ENCODE measurements around the gene NRG3. TPM values are rescaled to one million over a fixed set of nuclear protein-coding genes. Genes with fewer than 3 reads are reported as not detected.

Gene NRG3
- total RNA-seq, 1 donor from 2014 or later, result 0.92 TPM

GRCh38 chr10:82068501-82068900 lies 193.5 kb downstream of the NRG3 start:
- H3K4me3 ChIP-seq (ENCODE audit: low read depth, low read length), result no peak overlapping the region
- TF ChIP-seq CTCF (conservative IDR thresholded peaks at IDR 0.05; ENCODE audit: low read depth, low read length), result no peak
- DNase-seq (ENCODE audit: low read depth), result no peak

DNA sequence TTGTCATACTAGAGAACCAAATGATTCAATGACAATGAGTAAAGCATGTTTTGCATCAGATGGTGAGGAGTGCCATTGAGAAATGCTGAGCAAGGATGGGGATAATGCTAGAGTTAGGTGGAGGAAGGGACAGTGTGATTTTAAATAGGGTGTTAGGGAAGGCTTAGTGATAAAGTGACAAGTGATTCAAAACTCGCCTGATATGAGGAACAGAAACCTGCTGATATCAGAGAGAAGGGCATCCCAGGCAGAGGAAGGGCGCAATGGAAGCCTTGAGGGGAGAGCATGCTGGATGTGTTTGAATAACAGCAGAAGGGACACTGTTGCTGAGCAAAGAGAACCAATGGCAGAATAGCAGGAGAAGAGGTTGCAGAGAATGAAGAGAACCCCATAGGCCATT lies 196.2 kb downstream of the NRG3 start:
- TF ChIP-seq CTCF (conservative IDR thresholded peaks at IDR 0.05; ENCODE audit: low read depth, low read length), result no peak
- H3K4me3 ChIP-seq (ENCODE audit: low read depth, low read length), result no peak overlapping the region
- DNase-seq (ENCODE audit: low read depth), result no peak

- no peak for DNase-seq (ENCODE audit: low read depth)
- TF ChIP-seq CTCF (conservative IDR thresholded peaks at IDR 0.05; ENCODE audit: low read depth, low read length), result no peak
Measured at GRCh38 chr10:82072124-82072523, 197.1 kb downstream of the NRG3 start.

DNA sequence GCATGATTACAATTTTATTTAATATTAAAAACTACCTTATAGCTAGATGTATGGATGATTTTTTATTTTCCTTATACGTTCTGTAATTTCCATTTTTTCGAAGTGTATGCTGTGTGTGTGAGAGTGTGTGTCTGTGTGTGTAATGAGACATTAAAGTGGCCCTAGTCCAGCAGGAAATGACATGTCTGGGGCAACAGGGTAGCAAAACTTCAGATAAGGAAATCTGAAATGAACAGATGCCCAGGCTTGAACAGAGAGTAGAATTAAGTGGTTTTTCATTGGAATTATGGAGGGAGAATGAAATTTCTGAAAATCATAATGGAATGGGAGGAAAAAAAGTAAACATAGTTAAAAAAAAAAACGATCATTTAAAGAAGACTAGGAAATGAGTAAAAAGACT lies 200.6 kb downstream of the NRG3 start:
- no peak overlapping the region for H3K4me3 ChIP-seq (ENCODE audit: low read depth, low read length)
- no peak for DNase-seq (ENCODE audit: low read depth)
- TF ChIP-seq CTCF (conservative IDR thresholded peaks at IDR 0.05; ENCODE audit: low read depth, low read length), result no peak

More at GRCh38 chr10:82072124-82072523, 197.1 kb downstream of the NRG3 start:
- H3K4me3 ChIP-seq (ENCODE audit: low read depth, low read length), result no peak overlapping the region

- no peak for TF ChIP-seq CTCF (conservative IDR thresholded peaks at IDR 0.05; ENCODE audit: low read depth, low read length)
Measured at GRCh38 chr10:82084496-82084895, 209.5 kb downstream of the NRG3 start.

GRCh38 chr10:82084904-82085303 lies 209.9 kb downstream of the NRG3 start:
- DNase-seq (ENCODE audit: low read depth), result no peak
- no peak overlapping the region for H3K4me3 ChIP-seq (ENCODE audit: low read depth, low read length)
- TF ChIP-seq CTCF (conservative IDR thresholded peaks at IDR 0.05; ENCODE audit: low read depth, low read length), result peak; percentile 6

More at GRCh38 chr10:82084496-82084895, 209.5 kb downstream of the NRG3 start:
- H3K4me3 ChIP-seq (ENCODE audit: low read depth, low read length), result no peak overlapping the region
- DNase-seq (ENCODE audit: low read depth), result no peak

DNA sequence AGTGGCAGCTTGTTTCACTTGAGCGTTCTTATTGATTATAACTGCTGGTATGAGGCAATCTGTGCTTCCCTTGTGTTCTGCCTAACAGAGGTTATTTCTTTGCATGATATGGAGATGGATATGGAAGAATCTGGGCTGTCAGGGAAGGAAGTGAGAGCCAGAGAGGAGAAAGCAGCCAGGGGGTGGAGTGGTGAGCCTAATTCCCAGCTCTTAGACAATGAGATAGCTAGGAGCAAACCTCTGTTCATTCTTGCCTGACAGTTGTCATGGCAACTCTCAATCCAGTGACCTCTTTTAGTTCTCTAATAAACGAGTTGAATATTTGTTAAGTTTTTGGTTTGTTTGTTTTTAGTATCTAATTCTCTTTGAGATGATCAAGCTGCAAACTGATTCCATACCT lies 214.3 kb downstream of the NRG3 start:
- peak; percentile 7 for TF ChIP-seq CTCF (conservative IDR thresholded peaks at IDR 0.05; ENCODE audit: low read depth, low read length)
- DNase-seq (ENCODE audit: low read depth), result no peak
- H3K4me3 ChIP-seq (ENCODE audit: low read depth, low read length), result no peak overlapping the region
